Stomach (tissue), 9 donors: ENCODE results near the gene WWP2. TPM values are rescaled to one million over a fixed set of nuclear protein-coding genes. Genes with fewer than 3 reads are reported as not detected.

Experiments
- DNase-seq, 2 donors: peaks; one replicate each; pipeline versions ENCODE4 v3.0.0 to v3.0.0-alpha.2; 2013 to 2019
- H3K27ac ChIP-seq, 5 donors: fragments of 200-600 bp in 4 of 5; sonication (generic) in 4 of 5; one replicate each; pipeline ENCODE4 v1.5.1; 2013 to 2019; ENCODE audit warnings: mild to moderate bottlenecking in 1 of 5, moderate library complexity in 1 of 5
- H3K27me3 ChIP-seq, 3 donors: fragments of 200-600 bp; sonication (generic); one replicate each; pipeline ENCODE4 v1.5.1; 2017 to 2019; ENCODE audit warnings: mixed run types in 1 of 3
- H3K36me3 ChIP-seq, 4 donors: fragments of 200-600 bp; sonication (generic); 1 replicate in 3 of 4; 2 replicates in 1 of 4; pipeline ENCODE4 v1.5.1; 2016 to 2019
- H3K4me1 ChIP-seq, 4 donors: fragments of 200-600 bp; sonication (generic); one replicate each; pipeline ENCODE4 v1.5.1; 2016 to 2019
- H3K4me3 ChIP-seq, 4 donors: fragments of 200-600 bp; sonication (generic) in 3 of 4; one replicate each; pipeline ENCODE4 v1.5.1; 2016 to 2019; ENCODE audit warnings: mild to moderate bottlenecking in 1 of 4
- H3K9me3 ChIP-seq, 4 donors: fragments of 200-600 bp; sonication (generic); one replicate each; pipeline ENCODE4 v1.5.1; 2016 to 2019
- CTCF ChIP-seq, 7 experiments: fragments of 450-650 bp in 4 of 7; fragments of 200-600 bp in 3 of 7; sonication (generic) in 3 of 7; IDR thresholded peaks; one replicate each; pipeline ENCODE4 v1.5.1; 2016 to 2019; ENCODE audit warnings: antibody characterized with exemption in 7 of 7, control low read depth in 2 of 7, mild to moderate bottlenecking in 1 of 7
- EP300 ChIP-seq: sonication (generic); formaldehyde crosslinking; IDR thresholded peaks from one replicate; pipeline ENCODE4 v1.6.1; 2017; ENCODE audit warnings: antibody characterized with exemption
- POLR2A ChIP-seq, 4 donors: fragments of 450-650 bp; IDR thresholded peaks; one replicate each; pipeline ENCODE4 v1.6.1; 2016; ENCODE audit warnings: antibody characterized with exemption in 4 of 4, control low read depth in 2 of 4, mild to moderate bottlenecking in 1 of 4, moderate library complexity in 1 of 4
- POLR2AphosphoS5 ChIP-seq, 3 donors: sonication (generic); formaldehyde crosslinking; IDR thresholded peaks; one replicate each; pipeline ENCODE4 v1.6.1; 2016; ENCODE audit warnings: antibody characterized with exemption in 3 of 3
- WGBS, 5 donors: extraction: QIAGEN DNeasy Blood & Tissue Kit in 3 of 5; methylation state at CpG; one replicate each; pipeline versions ENCODE4 v1.1.5 to v1.1.7; 2013 to 2018; 5-methylcytosine and 5-hydroxymethylcytosine counted together
- intact Hi-C: fragments of 100-400 bp; cut with DNase I; formaldehyde crosslinking; loops from one replicate; pipeline ENCODE4 v1.15.1; 2023; ENCODE audit warnings: low total_unique reads
- polyA plus RNA-seq, 3 donors: library from polyadenylated mRNA; stranded (reverse); fragments of 200-250 nt; gene quantifications; one replicate each; pipeline ENCODE4 v1.2.3, GENCODE V29; 2013
- total RNA-seq, 5 donors: library from RNA; depleted of rRNA; stranded (reverse); fragments of >200 nt; gene quantifications; one replicate each; pipeline versions ENCODE4 v1.1.0 to v1.2.3, GENCODE V29; 2014 to 2016
- donor health status: healthy with polysubstance abuse.
- donor health status: Bipolar disorder and iron deficiency.
- donor health status: healthy.

Gene WWP2
- total and polyA plus RNA-seq, 8 donors: 16.0 to 442 (median 35.2) TPM

- Histone ChIP-seq H3K4me3 (no peak overlapping the region), H3K4me1 (peaks cover 12 to 65% (median 36%) of the 10 kb centered on the region in 4 donors), H3K36me3 (peaks cover 0 to 6% (median 3%) of the 10 kb centered on the region in 4 donors), H3K27me3 (no peaks in the 10 kb centered on the region), H3K9me3 (peaks cover 0 to 6% (median 0%) of the 10 kb centered on the region in 4 donors), H3K27ac (peak overlapping the region in 1 of 5 donors; percentile 49)
- no peak for DNase-seq
- intact Hi-C loops: no loop called here
- TF ChIP-seq POLR2A (IDR thresholded peaks at IDR 0.05) (no peak), POLR2AphosphoS5 (IDR thresholded peaks at IDR 0.05) (no peak), CTCF (IDR thresholded peaks at IDR 0.05) (no peak), EP300 (no peak)
- WGBS, 5 donors: 36 to 72% (median 60%) methylated on average over 2 of the region's 2 CpGs
These were observed 9.5 kb downstream of the WWP2 start for GRCh38 chr16:69771651-69771967.

GRCh38 chr16:69773260-69773947 is 11.3 kb downstream of the WWP2 start:
- TF ChIP-seq POLR2AphosphoS5 (IDR thresholded peaks at IDR 0.05) (no peak), POLR2A (IDR thresholded peaks at IDR 0.05) (no peak), CTCF (IDR thresholded peaks at IDR 0.05) (no peak), EP300 (no peak)
- Histone ChIP-seq H3K9me3 (peaks cover 0 to 6% (median 0%) of the 10 kb centered on the region in 4 donors), H3K36me3 (peaks cover 0 to 10% (median 3%) of the 10 kb centered on the region in 4 donors), H3K27me3 (no peaks in the 10 kb centered on the region), H3K4me3 (no peak overlapping the region), H3K27ac (no peak overlapping the region), H3K4me1 (peaks cover 12 to 47% (median 28%) of the 10 kb centered on the region in 4 donors)
- intact Hi-C loops: no loop called here
- 60 to 81% (median 65%) methylated on average over 6 of the region's 6 CpGs for WGBS, 5 donors
- no peak for DNase-seq

- no peak overlapping the region for H3K27ac ChIP-seq
- H3K27me3 ChIP-seq: no peaks in the 10 kb centered on the region
- peaks cover 12 to 27% (median 24%) of the 10 kb centered on the region in 4 donors for H3K4me1 ChIP-seq
- peaks cover 0 to 17% (median 7%) of the 10 kb centered on the region in 4 donors for H3K36me3 ChIP-seq
- DNase-seq: no peak
- H3K4me3 ChIP-seq: no peak overlapping the region
- intact Hi-C loops: no loop called here
- H3K9me3 ChIP-seq: peaks cover 0 to 6% (median 0%) of the 10 kb centered on the region in 4 donors
- TF ChIP-seq EP300 (no peak), POLR2AphosphoS5 (IDR thresholded peaks at IDR 0.05) (no peak), POLR2A (IDR thresholded peaks at IDR 0.05) (no peak), CTCF (IDR thresholded peaks at IDR 0.05) (no peak)
These were observed 13.4 kb downstream of the WWP2 start for GRCh38 chr16:69775563-69775962.

GRCh38 chr16:69779724-69780123 is 17.6 kb downstream of the WWP2 start:
- Histone ChIP-seq H3K4me3 (no peak overlapping the region), H3K9me3 (peaks cover 0 to 6% (median 0%) of the 10 kb centered on the region in 4 donors), H3K27me3 (no peaks in the 10 kb centered on the region), H3K4me1 (no peaks in the 10 kb centered on the region), H3K36me3 (peaks cover 5 to 35% (median 26%) of the 10 kb centered on the region in 4 donors), H3K27ac (no peak overlapping the region)
- TF ChIP-seq POLR2A (IDR thresholded peaks at IDR 0.05) (no peak), POLR2AphosphoS5 (IDR thresholded peaks at IDR 0.05) (no peak), CTCF (IDR thresholded peaks at IDR 0.05) (no peak), EP300 (no peak)
- intact Hi-C loops: no loop called here
- 83 to 92% (median 87%) methylated on average over 2 of the region's 2 CpGs for WGBS, 5 donors
- no peak for DNase-seq
